HG03457 (cell line): Measurements from ENCODE around the gene RUVBL1.
"Not testable (repeated sequence)": the region's sequence is repeated elsewhere in the genome, so short reads cannot be mapped to it uniquely, and the experiment has no call there.

ENCODE experiments used
- ATAC-seq: cut with Tn5 transposase; IDR thresholded peaks from one replicate; pipeline ENCODE4 v1.9.1; 2021; ENCODE audit warnings: moderate number of reproducible peaks; ENCODE audit not compliant: unreplicated experiment

Gene RUVBL1

DNA sequence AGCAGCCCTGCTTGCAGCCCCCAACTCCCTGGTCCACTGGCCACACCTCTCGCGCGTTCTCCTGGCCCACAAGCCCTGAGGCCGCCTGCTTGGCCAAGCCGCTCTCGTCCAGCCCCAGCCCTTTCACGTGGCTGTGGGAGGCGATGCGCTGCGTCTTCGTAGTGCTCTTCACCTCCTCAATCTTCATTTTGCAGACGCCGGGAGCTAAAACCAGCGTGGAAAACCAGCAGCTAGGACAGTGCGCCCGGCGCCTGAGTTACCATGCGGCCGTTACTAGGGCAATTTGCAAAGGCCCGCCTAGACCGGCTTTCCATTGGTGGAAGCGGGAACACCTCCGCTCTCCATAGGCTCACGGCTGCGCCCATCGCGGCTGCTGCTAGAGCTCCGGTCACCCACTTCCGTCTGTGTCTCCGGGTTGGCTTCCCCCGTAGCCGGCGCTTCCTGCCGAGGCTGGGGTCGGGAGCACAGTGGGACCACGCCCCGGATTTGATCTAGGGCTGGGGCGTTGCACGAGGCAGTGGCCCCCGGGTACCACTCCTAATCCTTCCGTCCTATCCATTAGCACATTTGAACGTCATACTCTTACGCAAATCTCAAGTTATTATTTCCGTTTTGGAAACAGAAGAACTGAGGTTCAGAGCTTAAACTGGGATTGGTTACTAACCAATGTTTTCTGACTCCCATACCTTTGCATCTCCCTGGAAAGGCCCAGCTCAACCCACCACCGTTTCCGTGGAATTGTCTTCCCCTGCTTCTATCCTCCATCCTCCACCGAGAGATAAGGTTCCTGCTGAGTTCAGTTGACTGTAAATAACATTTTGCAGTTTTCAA is at the start of gene RUVBL1:
RUVBL1 (minus strand) TSS at position 275 of the 831 bp plus-strand sequence; CDS start at position 187, 88 bp downstream.
- peak; percentile 93 for ATAC-seq

DNA sequence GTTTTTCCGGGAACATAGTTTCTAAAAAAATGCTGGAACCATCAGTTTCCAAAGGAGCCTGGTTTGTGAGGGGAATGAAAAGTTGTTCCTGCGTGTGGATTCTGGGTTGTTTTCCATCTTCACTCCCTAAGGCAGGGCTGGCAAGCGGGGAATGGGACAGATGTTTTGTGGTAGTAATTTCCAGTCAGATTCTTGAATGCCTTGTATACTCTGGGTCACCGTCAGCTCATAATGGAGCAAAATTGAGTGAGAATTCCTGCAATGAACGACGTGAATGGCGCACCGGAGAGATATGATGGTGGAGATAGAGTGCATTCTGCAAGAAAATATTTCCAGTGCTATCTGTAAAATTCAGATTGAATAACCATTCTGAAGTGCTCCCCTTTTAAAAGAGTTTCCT is 49.6 kb upstream of the RUVBL1 start:
- ATAC-seq: no peak

DNA sequence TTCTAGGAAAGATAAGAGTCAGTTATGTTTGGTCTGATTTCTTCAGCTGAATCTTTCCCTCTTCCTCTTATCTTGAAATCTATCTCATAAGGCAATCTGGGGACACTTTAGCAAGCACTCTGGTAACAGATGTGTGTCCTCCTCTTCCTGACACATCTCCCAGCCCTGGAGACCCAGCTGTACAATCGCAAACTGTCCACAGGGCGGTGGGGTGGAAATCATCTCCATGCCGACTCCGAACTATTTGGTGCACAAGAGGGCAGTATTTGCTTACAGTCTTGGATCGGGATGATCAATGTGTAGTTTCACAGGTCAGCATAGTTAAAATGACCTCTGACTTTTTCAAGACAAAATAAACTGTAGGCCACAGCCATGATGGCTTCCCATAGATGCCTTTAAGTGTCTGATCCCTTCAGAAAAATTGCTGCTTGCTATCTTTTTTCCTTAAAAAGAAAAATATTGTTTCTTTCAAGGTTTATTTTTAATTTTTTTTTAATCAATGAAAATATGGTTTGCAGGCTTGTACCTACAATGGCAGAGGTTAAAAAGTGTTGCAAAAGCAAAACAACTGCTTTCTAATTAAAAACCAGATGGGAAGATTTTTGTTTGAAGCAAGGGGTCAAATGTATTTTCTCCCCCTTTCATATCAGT is 47.4 kb upstream of the RUVBL1 start:
- ATAC-seq: no peak

DNA sequence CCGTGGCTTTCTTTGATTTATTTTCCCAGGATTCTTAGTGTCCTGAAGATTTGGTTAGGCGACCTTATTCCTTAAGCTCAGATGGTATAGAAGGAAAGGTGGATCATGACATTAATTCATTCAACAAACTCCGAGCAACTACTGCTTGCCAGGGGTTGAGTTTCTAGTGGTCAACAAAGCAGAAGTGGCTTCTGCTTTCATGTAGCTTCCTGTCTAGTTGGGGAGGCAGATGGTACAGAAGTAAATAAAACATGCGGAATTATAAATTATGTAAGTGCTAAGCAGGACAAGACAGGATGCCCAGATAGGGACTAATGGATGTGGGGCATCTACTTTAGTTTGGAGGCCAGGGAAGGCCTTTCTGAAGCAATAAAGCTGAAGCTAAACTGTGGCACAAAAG is 45.2 kb upstream of the RUVBL1 start:
- no peak for ATAC-seq

DNA sequence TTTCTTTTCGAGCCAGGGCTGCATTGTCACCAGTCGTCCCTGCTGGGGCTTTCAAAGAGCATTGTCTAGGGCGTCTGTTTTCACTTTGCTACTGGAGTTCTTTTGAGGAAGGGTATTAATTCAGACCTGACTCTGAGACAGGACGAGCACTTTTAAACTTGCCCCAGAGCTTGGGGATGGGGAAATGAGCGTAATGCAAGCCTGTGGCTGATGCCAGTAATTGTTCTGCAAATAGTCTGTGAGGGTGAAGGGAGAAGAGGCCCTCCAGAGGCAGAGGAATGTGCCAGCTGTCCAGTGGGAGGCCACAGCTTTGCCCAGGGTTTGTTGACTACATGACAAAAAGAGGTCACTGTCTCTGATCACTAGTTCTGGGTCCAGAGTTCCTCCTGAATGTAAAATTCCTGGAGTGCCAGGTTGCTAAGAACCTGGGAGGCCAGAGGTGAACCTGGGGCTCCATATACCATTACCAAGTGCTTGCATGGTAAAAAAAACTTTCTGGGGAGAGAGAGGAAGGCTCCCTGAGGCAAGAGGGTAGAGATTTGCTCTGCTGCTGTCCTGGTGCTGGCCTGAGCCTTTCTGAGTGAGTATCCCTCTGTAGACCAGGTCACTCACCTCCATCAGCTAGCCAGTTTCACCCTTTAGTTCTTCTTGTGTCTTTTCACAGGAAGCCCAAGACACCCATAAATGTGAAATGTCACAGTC is 44.5 kb upstream of the RUVBL1 start:
- ATAC-seq: no peak

DNA sequence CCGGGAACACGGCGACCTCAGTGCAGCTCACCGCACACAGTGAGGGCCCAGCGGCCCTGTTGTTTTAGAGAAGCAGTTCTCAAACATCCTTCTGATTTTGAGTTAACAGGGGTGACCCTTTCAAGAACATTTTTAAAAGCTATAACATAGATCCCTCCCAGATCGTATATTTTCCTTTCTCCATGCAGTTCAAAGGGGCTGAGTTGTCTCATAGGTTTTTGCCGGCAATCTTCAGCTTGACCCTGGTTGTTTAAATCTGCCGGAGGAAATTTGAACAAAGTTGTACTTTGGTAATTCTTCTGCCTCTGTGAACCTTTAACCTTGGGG is 44.0 kb upstream of the RUVBL1 start:
- no peak for ATAC-seq

DNA sequence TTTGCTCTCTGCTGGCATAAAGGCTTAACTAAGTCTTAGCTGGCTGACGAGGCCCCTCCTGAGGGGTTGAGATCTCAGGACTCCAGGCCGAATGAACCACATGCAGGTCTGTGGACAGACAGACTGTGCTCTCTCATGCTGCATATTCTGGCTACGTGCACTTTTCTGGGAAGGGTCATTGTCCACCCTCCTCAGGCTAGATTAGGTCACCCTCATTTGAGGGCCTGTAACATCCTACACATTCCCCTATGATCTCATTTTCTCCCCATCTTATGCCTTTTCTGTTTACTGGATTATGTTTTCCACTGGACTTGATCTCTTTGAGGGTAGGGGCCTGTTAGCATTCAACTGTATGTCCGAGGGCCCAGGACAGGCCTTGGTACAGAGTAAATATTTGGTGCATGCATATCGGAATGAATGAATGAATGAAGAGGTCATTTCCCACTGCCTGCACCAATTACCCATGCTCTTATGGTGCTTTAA is 43.4 kb upstream of the RUVBL1 start:
- no peak for ATAC-seq

DNA sequence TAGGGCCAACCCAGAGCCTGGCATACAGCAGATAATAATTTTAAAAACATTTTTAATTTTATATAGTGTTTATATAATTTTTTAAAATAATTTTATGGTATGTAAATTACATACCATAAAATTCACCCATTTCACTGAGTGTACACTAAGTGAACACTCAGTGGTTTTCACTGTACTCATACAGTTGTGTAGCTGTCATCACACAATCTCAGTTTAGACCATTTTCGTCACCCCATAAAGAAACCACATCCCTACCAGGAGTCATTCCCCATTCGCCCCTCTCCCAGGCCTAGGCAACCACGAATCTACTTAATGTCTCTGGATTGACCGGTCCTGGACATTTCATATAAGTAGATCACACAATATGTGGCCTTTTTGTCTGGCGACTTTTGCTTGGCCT is 39.8 kb upstream of the RUVBL1 start:
- ATAC-seq: no peak

DNA sequence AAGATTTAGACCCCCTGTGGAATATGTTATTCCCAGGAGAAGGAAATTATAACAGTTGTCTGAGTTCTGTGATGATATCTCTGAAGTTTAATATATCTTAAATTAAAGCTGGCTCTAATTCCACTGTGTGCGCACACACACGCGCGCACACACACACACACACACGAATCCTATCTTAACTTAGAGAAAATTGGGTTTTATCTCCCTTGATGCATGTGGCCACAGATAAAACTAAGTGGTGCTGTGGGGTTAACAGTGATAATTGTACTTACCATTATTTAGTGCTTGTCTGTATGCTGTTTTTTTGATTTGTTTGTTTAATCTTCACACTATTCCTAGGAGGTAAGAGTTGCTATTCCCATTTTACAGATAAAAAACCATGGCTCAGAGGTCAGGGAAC is 37.0 kb upstream of the RUVBL1 start:
- no peak for ATAC-seq

DNA sequence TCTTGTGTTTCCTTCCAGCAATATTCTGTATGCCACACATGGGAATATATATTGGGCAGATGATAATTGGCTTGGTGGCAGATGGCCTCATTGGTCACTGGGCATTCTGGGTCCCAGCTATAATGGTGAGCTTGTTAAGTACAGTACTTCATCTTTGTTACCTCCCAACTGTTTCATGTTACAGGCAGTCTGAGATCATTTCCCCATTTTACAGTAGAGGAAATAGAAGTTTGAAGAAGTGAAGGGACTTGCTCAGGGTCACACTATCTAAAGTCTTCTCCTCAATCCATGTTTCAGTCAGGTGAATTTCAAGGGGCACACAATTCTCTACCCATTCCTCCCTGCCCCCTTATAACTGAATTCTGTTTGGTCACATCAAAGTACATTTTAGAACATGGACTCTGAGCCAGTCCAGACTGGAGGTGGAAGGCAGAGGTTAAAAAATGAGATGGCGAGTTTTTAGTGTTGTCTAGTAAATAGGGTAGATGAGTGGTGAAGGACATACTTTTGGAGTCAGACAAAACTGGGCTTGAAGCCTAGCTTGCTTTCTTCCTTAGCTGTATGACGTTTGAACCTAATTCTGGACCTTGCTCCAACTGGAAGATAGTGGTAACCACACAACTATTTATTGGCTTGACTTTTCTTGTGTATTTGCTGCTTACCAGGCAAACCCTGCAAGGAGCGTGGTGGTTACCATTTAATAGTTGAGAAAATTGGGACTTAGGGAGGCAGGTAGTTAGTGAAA is 32.2 kb upstream of the RUVBL1 start:
- no peak for ATAC-seq

DNA sequence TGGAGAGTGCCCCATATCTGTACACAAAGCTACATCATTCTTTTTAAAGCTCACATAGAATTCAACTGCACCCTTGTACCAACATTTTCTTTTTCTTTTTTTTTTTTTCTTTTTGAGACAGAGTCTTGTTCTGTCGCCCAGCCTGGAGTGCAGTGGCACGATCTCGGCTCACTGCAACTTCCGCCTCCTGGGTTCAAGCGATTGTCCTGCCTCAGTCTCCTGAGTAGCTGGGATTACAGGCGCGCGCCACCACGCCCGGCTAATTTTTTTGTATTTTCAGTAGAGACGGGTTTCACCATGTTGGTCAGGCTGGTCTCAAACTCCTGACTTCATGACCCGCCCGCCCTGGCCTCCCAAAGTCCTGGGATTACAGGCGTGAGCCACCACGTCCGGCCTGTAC is 30.7 kb upstream of the RUVBL1 start:
- ATAC-seq: not testable (repeated sequence)

DNA sequence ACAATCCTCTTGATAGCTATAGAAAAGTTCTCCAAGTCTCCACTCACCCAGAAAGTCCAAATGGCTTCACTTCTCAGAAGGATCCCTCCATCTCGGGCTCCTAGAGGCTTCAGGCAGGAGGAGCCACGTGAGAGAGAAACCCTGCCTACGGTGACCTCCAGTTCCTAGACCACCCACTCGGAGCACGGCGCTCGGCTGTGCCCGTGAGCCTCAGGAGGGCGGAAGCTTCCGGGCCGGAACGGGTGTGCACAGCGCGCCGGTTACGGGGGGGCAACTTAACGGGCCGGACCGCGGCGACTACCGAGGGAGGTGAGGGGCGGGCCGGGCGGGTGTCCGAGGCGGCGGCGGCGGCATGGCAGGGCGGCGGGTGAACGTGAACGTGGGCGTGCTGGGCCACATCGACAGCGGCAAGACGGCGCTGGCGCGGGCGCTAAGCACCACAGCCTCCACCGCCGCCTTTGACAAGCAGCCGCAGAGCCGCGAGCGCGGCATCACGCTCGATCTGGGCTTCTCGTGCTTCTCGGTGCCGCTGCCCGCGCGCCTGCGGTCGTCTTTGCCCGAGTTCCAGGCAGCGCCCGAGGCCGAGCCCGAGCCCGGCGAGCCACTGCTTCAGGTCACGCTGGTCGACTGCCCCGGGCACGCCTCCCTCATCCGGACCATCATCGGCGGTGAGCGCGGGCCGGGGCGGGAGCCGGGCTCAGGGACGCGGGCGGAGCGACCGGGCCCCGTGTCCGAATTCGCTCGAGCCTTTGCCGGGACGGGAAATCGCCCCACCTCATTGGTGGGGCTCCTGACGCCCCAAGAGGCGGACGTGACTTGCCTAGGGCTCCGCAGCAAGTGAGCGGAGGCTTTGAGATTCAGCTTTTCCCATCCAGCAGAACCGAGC is 29.8 kb upstream of the RUVBL1 start, which contains the start of gene EEFSEC:
EEFSEC (plus strand) TSS at position 326 of the 886 bp plus-strand sequence; CDS start at position 353, 27 bp downstream.
- peak; percentile 70 for ATAC-seq

DNA sequence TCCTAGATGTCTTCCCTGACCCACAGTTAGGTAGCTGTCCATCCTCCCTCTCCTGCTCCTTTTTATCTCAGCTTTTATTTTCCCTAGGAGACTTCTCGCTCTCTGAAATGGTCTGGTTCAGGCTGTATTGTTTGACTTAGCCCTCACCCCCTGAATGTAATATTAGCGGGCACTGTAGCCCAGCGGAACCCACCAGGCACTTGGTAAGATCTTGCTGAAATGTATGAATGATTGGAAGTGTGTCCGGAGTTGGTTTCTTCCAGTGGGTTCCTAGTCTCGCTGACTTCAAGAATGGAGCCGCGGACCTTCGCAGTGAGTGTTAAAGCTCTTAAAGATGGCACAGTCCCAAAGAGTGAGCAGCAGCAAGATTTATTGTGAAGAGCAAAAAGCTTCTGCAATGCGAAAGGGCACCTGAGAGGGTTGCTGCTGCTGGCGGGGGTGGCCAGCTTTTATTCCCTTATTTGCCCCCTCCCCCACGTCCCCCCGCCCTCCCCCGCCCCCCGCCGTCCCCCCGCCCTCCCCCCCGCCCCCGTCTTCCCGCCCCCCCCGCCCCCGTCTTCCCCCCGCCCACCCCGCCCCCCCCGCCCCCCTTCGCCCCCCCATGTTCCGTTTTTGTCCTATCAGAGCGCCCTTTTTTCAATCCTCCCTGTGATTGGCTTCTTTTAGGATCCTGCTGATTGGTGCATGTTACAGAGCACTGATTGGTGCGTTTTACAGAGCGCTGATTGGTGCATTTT is 29.0 kb upstream of the RUVBL1 start:
- ATAC-seq: no peak

DNA sequence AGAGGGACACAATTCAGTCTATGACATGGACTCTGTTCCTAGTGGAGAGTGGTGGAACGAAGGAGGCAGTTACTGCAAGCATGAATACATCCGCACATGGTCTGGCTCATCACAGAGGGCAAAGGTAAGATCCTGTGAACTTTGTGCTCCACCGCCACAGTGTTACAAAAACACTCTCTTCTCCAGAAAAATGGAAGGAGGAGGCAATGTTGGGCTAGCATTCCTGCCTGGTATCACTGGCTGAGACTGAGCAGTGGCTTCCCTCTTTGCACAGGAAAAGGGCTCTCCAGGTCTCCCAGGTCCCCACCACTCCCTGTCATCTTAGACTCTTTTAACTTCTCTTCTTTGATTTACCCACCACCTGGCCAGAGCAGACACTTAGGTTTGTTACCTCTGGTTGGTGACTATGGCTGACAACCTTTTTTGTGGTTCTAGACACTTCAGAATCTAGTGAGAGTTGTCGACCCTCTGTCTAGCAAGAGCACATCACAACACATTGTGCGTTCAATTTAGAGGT is 28.2 kb upstream of the RUVBL1 start:
- no peak for ATAC-seq

DNA sequence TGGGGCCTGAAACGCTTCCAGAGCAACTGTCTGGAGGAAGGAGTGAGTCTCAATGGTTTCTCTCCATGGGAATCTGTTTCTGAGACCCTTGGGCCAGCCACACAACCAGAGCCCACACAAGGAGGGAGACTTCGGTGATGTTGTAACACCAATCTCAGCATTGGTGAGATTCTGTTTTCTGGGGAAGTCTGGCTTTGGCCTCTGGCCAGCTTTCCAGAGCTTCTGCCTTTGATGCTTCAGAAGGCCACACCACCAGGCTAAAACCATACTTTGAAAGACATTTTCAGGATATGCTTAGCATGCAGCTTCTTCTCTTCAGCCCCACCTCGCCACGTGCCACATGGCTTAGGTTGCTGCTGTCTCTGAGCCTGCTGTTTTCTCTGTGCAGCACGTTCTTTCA is 26.0 kb upstream of the RUVBL1 start:
- ATAC-seq: no peak

DNA sequence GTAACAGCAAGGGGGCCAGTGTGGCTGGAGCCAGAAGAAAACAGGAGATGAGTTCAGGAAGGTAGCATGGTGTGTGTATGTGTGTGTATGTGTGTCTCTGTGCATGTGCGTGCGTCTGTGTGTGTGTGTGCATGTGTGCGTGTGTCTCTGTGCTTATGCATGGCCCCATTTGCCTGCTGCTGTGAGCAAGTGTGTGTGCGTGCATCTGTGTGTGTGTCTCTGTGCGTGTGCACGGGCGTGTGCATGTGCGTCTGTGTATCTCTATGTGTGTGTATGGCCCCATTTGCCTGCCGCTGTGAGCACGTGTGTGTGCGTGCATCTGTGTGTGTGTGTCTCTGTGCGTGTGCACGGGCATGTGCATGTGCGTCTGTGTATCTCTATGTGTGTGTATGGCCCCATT is 22.6 kb upstream of the RUVBL1 start:
- no peak for ATAC-seq

DNA sequence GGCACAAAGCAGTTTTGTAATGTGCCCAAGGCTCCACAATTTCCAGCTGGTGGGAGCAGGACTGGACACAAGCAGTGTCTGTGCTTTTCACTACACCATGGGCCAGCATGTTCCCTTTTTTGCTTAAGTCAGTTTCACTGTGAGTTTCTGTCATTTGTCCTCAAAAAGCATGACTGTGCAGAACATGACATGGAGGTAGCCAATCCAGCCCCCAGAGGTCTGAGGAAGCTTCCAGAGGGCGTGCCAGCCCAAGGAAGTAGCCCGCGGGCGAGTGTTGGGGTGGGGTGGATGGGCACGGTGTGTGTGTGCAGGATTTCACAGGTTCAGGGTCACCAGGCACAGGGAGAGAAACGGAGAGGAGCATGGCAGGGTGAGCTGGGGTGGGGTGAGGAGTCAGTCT is 21.7 kb upstream of the RUVBL1 start:
- no peak for ATAC-seq

DNA sequence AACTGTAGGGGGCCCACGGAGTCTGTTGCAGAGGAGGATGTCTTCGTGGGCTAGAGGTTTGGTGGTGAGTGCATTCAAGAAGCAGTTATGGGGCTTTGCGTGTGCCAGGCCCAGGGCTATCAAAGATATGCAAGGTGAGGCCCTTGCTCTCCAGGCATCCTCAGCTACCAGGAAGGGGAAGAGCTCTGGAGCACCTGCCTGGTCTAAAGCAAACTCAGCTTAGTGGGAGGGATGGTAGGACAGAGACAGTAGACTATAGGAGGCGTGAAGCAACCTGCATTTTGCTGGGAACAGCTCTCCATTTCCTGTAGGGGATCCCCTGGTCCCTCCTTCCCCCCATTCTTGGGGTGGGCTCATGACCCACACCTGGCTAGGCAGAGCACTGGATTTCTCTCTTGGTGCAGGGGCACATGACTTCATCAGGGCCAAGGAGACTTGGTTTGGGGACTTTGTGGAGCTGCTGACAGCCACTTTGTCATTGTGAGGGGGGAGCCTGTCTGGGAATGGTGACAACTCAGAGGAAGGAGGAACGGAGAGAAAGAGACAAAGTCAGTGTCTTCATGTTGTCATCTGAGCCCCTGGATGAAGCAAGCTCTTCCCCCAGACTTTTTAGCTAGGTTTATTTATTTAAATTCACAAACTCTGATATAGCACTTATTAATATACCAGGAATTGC is 21.0 kb upstream of the RUVBL1 start:
- ATAC-seq: no peak

DNA sequence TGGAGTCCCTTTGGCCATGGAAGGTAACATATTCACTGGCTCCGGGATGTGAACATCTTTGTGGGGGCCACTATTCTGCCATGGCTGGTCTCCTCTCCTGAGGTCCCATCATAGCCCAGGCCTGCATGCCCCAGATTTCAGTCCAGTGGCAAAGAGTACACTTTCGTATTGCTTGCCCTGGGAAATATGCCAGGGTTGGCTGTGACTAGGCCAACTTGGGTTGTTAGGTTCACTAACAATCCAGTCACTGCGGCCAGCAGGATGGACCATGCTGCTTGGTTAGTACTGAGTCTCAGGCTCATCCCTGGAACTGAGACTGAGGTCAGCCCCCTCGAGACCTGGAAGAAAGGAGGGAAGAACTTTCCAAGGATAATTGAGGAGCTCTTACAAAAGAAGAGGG is 19.9 kb upstream of the RUVBL1 start:
- ATAC-seq: no peak
